CD4-positive, CD25-positive, alpha-beta regulatory T cell (primary cell): ENCODE data around the gene RAMAC. TPM values are rescaled to one million over a fixed set of nuclear protein-coding genes. Genes with fewer than 3 reads are reported as not detected.

Source experiments
- ATAC-seq, 2 donors: fragments of 150-1000 bp; cut with Tn5 transposase; one replicate each; pipeline ENCODE4 v1.10.0; 2021; ENCODE audit warnings: low read depth in 2 of 2, moderate number of reproducible peaks in 2 of 2, moderate library complexity in 1 of 2
- DNase-seq, 3 donors: peaks; one replicate each; pipeline versions ENCODE4 v3.0.0 to v3.0.0-alpha.2; 2012 to 2022; ENCODE audit warnings: mixed read lengths in 1 of 3
- H3K27ac ChIP-seq: one replicate; pipeline ENCODE4 v1.7.0; 2013; ENCODE audit warnings: mild to moderate bottlenecking, low read length; ENCODE audit not compliant: insufficient read depth, poor library complexity, severe bottlenecking
- H3K27me3 ChIP-seq: one replicate; pipeline ENCODE4 v1.7.0; 2013; ENCODE audit warnings: low read length; ENCODE audit not compliant: control insufficient read depth, insufficient read depth
- H3K36me3 ChIP-seq: one replicate; pipeline ENCODE4 v1.7.0; 2013; ENCODE audit warnings: mild to moderate bottlenecking, low read length, moderate library complexity; ENCODE audit not compliant: control insufficient read depth, insufficient read depth
- H3K4me1 ChIP-seq: 2 replicates; pipeline ENCODE4 v1.7.0; 2013; ENCODE audit warnings: mild to moderate bottlenecking, low read length; ENCODE audit not compliant: insufficient read depth, control insufficient read depth, poor library complexity, severe bottlenecking
- H3K4me3 ChIP-seq: one replicate; pipeline ENCODE4 v1.7.0; 2013; ENCODE audit warnings: low read depth, mild to moderate bottlenecking, low read length, moderate library complexity
- H3K9me3 ChIP-seq, 2 experiments: 1 replicate in 1 of 2; 2 replicates in 1 of 2; pipeline ENCODE4 v1.7.0; 2013; ENCODE audit warnings: low read length in 2 of 2, mild to moderate bottlenecking in 1 of 2, moderate library complexity in 1 of 2; ENCODE audit not compliant: control insufficient read depth in 2 of 2
- H3K27ac Mint-ChIP-seq, 3 donors: one replicate each; pipeline ENCODE4 v1.8.0; 2020 to 2022; ENCODE audit warnings: mild to moderate bottlenecking in 3 of 3, mixed read lengths in 3 of 3, moderate library complexity in 2 of 3
- H3K27me3 Mint-ChIP-seq: one replicate; pipeline ENCODE4 v1.8.0; 2022; ENCODE audit warnings: mild to moderate bottlenecking, mixed read lengths
- H3K36me3 Mint-ChIP-seq: one replicate; pipeline ENCODE4 v1.8.0; 2020; ENCODE audit warnings: mixed read lengths
- H3K4me1 Mint-ChIP-seq, 4 donors: one replicate each; pipeline ENCODE4 v1.8.0; 2020 to 2022; ENCODE audit warnings: mixed read lengths in 4 of 4, mild to moderate bottlenecking in 1 of 4
- H3K4me3 Mint-ChIP-seq, 4 donors: one replicate each; pipeline ENCODE4 v1.8.0; 2020 to 2022; ENCODE audit warnings: mild to moderate bottlenecking in 4 of 4, mixed read lengths in 4 of 4, moderate library complexity in 3 of 4
- H3K9me3 Mint-ChIP-seq, 7 donors: one replicate each; pipeline ENCODE4 v1.8.0; 2020 to 2022; ENCODE audit warnings: mixed read lengths in 7 of 7, mild to moderate bottlenecking in 3 of 7, moderate library complexity in 2 of 7
- polyA plus RNA-seq, 4 donors: library from polyadenylated mRNA; unstranded; fragments of 300-500 nt; fragmentation: Illumina TruSeq; gene quantifications; one replicate each; pipeline ENCODE4 v1.2.3, GENCODE V29; 2021
- total RNA-seq: library from RNA; stranded (reverse); gene quantifications from one replicate; pipeline ENCODE4 v1.2.3, GENCODE V29; 2022

Gene RAMAC
- total and polyA plus RNA-seq, 5 donors from 2014 or later = 23.9 to 48.1 (median 41.3) TPM

- Mint-ChIP-seq H3K27ac (no peak overlapping the region), H3K4me1 (peaks cover 0 to 13% (median 1%) of the 10 kb centered on the region in 4 donors), H3K9me3 (no peaks in the 10 kb centered on the region), H3K36me3 (no peaks in the 10 kb centered on the region), H3K27me3 (no peaks in the 10 kb centered on the region), H3K4me3 (no peak overlapping the region)
- Histone ChIP-seq H3K27ac (no peak overlapping the region), H3K9me3 (no peaks in the 10 kb centered on the region), H3K4me3 (no peak overlapping the region), H3K4me1 (no peaks in the 10 kb centered on the region), H3K27me3 (no peaks in the 10 kb centered on the region), H3K36me3 (no peaks in the 10 kb centered on the region)
- ATAC-seq (no peak), DNase-seq (no peak)
These were observed 15.8 kb upstream of the RAMAC start for GRCh38 chr15:82970078-82970686.

- H3K27ac Mint-ChIP-seq = no peak overlapping the region
- no peaks in the 10 kb centered on the region for H3K9me3 Mint-ChIP-seq
- no peak overlapping the region for H3K4me3 Mint-ChIP-seq
- no peaks in the 10 kb centered on the region for H3K36me3 Mint-ChIP-seq
- H3K4me1 ChIP-seq = no peaks in the 10 kb centered on the region
- no peak overlapping the region for H3K27ac ChIP-seq
- DNase-seq = no peak
- H3K27me3 ChIP-seq = no peaks in the 10 kb centered on the region
- peaks cover 0 to 13% (median 1%) of the 10 kb centered on the region in 4 donors for H3K4me1 Mint-ChIP-seq
- H3K9me3 ChIP-seq = no peaks in the 10 kb centered on the region
- no peak overlapping the region for H3K4me3 ChIP-seq
- H3K27me3 Mint-ChIP-seq = no peaks in the 10 kb centered on the region
- no peak for ATAC-seq
- no peaks in the 10 kb centered on the region for H3K36me3 ChIP-seq
These were observed 15.3 kb upstream of the RAMAC start for GRCh38 chr15:82970696-82971095.

- no peaks in the 10 kb centered on the region for H3K4me1 ChIP-seq
- H3K27me3 Mint-ChIP-seq = no peaks in the 10 kb centered on the region
- no peaks in the 10 kb centered on the region for H3K27me3 ChIP-seq
- H3K27ac Mint-ChIP-seq = peak overlapping the region in 1 of 3 donors; percentile 29
- no peak overlapping the region for H3K4me3 ChIP-seq
- no peaks in the 10 kb centered on the region for H3K9me3 ChIP-seq
- peaks cover 0 to 13% (median under 1%) of the 10 kb centered on the region in 4 donors for H3K4me1 Mint-ChIP-seq
- no peaks in the 10 kb centered on the region for H3K36me3 Mint-ChIP-seq
- H3K27ac ChIP-seq = no peak overlapping the region
- H3K4me3 Mint-ChIP-seq = no peak overlapping the region
- ATAC-seq (no peak), DNase-seq (no peak)
- no peaks in the 10 kb centered on the region for H3K9me3 Mint-ChIP-seq
- no peaks in the 10 kb centered on the region for H3K36me3 ChIP-seq
These were observed 14.6 kb upstream of the RAMAC start for GRCh38 chr15:82971218-82971984.

GRCh38 chr15:82972990-82973389, 13.0 kb upstream of the RAMAC start:
- Histone ChIP-seq H3K36me3 (no peaks in the 10 kb centered on the region), H3K4me1 (no peaks in the 10 kb centered on the region), H3K27me3 (no peaks in the 10 kb centered on the region), H3K4me3 (no peak overlapping the region), H3K9me3 (no peaks in the 10 kb centered on the region), H3K27ac (no peak overlapping the region)
- no peaks in the 10 kb centered on the region for H3K27me3 Mint-ChIP-seq
- H3K36me3 Mint-ChIP-seq = peaks cover under 1% of the 10 kb centered on the region
- H3K4me3 Mint-ChIP-seq = no peak overlapping the region
- DNase-seq = no peak
- H3K4me1 Mint-ChIP-seq = peaks cover 0 to 13% (median 0%) of the 10 kb centered on the region in 4 donors
- H3K9me3 Mint-ChIP-seq = no peaks in the 10 kb centered on the region
- H3K27ac Mint-ChIP-seq = no peak overlapping the region
- no peak for ATAC-seq

GRCh38 chr15:82977076-82977475, 8.9 kb upstream of the RAMAC start:
- no peaks in the 10 kb centered on the region for H3K4me1 ChIP-seq
- Mint-ChIP-seq H3K9me3 (peaks cover 0 to 2% (median 0%) of the 10 kb centered on the region in 7 donors), H3K27me3 (no peaks in the 10 kb centered on the region), H3K27ac (no peak overlapping the region), H3K4me3 (no peak overlapping the region), H3K36me3 (peaks cover 8% of the 10 kb centered on the region), H3K4me1 (peaks cover 0 to 5% (median 4%) of the 10 kb centered on the region in 4 donors)
- H3K4me3 ChIP-seq = no peak overlapping the region
- H3K27me3 ChIP-seq = no peaks in the 10 kb centered on the region
- H3K9me3 ChIP-seq = no peaks in the 10 kb centered on the region
- ATAC-seq (no peak), DNase-seq (no peak)
- H3K36me3 ChIP-seq = no peaks in the 10 kb centered on the region
- H3K27ac ChIP-seq = no peak overlapping the region

- DNase-seq (no peak), ATAC-seq (no peak)
- Mint-ChIP-seq H3K9me3 (peaks cover 0 to 2% (median 0%) of the 10 kb centered on the region in 7 donors), H3K4me3 (no peak overlapping the region), H3K36me3 (peaks cover 8% of the 10 kb centered on the region), H3K27ac (no peak overlapping the region), H3K27me3 (no peaks in the 10 kb centered on the region), H3K4me1 (peaks cover 0 to 8% (median 6%) of the 10 kb centered on the region in 4 donors)
- Histone ChIP-seq H3K4me1 (no peaks in the 10 kb centered on the region), H3K4me3 (no peak overlapping the region), H3K27me3 (no peaks in the 10 kb centered on the region), H3K36me3 (no peaks in the 10 kb centered on the region), H3K9me3 (no peaks in the 10 kb centered on the region), H3K27ac (no peak overlapping the region)
These were observed 7.6 kb upstream of the RAMAC start for GRCh38 chr15:82978438-82978837.

- Histone ChIP-seq H3K36me3 (no peaks in the 10 kb centered on the region), H3K9me3 (no peaks in the 10 kb centered on the region), H3K27ac (no peak overlapping the region), H3K4me3 (no peak overlapping the region), H3K4me1 (no peaks in the 10 kb centered on the region), H3K27me3 (no peaks in the 10 kb centered on the region)
- peaks cover 8% of the 10 kb centered on the region for H3K36me3 Mint-ChIP-seq
- peaks cover 0 to 2% (median 0%) of the 10 kb centered on the region in 7 donors for H3K9me3 Mint-ChIP-seq
- no peak for ATAC-seq
- no peak overlapping the region for H3K27ac Mint-ChIP-seq
- no peak for DNase-seq
- peaks cover 6 to 9% (median 8%) of the 10 kb centered on the region in 4 donors for H3K4me1 Mint-ChIP-seq
- H3K27me3 Mint-ChIP-seq = no peaks in the 10 kb centered on the region
- H3K4me3 Mint-ChIP-seq = no peak overlapping the region
These were observed 6.3 kb upstream of the RAMAC start for GRCh38 chr15:82979726-82980125.
